HG03520 (cell line): ENCODE data around the gene SLC17A9.
A peak's percentile ranks its signal among the peaks of the same experiment; 100 is the strongest.

Experiments used
- ATAC-seq: cut with Tn5 transposase; IDR thresholded peaks from one replicate; pipeline ENCODE4 v1.9.1; 2021; ENCODE audit warnings: mild to moderate bottlenecking, moderate library complexity; ENCODE audit not compliant: unreplicated experiment

The SLC17A9 gene

GRCh38 chr20:62966212-62967148, 14.0 kb downstream of the SLC17A9 start:
- no peak for ATAC-seq

- ATAC-seq: no peak
These were observed 14.6 kb downstream of the SLC17A9 start for GRCh38 chr20:62967149-62967501.

- no peak for ATAC-seq
These were observed 15.3 kb downstream of the SLC17A9 start for GRCh38 chr20:62967628-62968351.

- ATAC-seq: no peak
These were observed 16.1 kb downstream of the SLC17A9 start for GRCh38 chr20:62968378-62969178.

- no peak for ATAC-seq
These were observed 16.8 kb downstream of the SLC17A9 start for GRCh38 chr20:62969179-62969760.

- ATAC-seq: no peak
These were observed 17.4 kb downstream of the SLC17A9 start for GRCh38 chr20:62969939-62970306.

GRCh38 chr20:62970307-62971210, 18.1 kb downstream of the SLC17A9 start:
- no peak for ATAC-seq

GRCh38 chr20:62971211-62971949, 18.9 kb downstream of the SLC17A9 start:
- ATAC-seq: no peak

GRCh38 chr20:62971950-62972844, 19.7 kb downstream of the SLC17A9 start:
- peak; percentile 68 for ATAC-seq

GRCh38 chr20:62972845-62973745, 20.6 kb downstream of the SLC17A9 start:
- no peak for ATAC-seq

GRCh38 chr20:62975251-62975760, 22.8 kb downstream of the SLC17A9 start:
- ATAC-seq: no peak

GRCh38 chr20:62975812-62976508, 23.5 kb downstream of the SLC17A9 start:
- no peak for ATAC-seq

GRCh38 chr20:62976886-62977285, 24.4 kb downstream of the SLC17A9 start:
- ATAC-seq: no peak

- ATAC-seq: no peak
These were observed 25.4 kb downstream of the SLC17A9 start for GRCh38 chr20:62977613-62978560.

GRCh38 chr20:62978561-62978943, 26.0 kb downstream of the SLC17A9 start:
- ATAC-seq: no peak
